Measurements from ENCODE around the gene ARID1B. TPM values are rescaled to one million over a fixed set of nuclear protein-coding genes. Genes with fewer than 3 reads are reported as not detected.

Gene ARID1B
- total and polyA plus RNA-seq, 8 donors = 16.2 to 68.0 (median 42.5) TPM

DNA sequence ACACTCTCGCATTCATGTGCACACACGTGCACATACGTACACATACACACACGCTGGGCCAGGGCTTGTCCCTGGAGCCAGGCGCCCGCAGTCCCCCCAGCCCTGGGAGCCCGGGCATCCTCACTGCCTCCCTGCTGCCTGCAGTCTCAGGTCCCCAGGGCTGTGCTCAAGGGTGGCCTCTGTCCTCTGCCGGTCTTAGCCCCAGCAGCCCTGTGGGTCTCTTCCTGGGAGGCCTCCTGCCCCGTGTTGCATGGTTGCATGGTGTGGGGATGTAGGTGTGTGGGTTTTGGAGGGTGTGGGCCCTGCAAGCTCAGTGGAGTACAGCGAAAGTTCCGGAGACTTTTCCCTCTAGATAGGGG lies 444.6 kb downstream of the ARID1B start:
- ATAC-seq (peak in 1 of 4 donors; percentile 3), DNase-seq (peak in 1 of 6 donors; percentile 72), FAIRE-seq (no peak)
- Histone ChIP-seq H3K27ac (no peak overlapping the region), H3K4me3 (no peak overlapping the region), H3K9me3 (no peaks in the 10 kb centered on the region), H3K27me3 (no peaks in the 10 kb centered on the region), H3K4me1 (peaks cover 0 to 18% (median 6%) of the 10 kb centered on the region in 3 donors), H3K36me3 (no peaks in the 10 kb centered on the region)
- 80 to 87% methylated on average over 11 of the region's 11 CpGs for WGBS, 2 donors
- TF ChIP-seq CTCF (IDR thresholded peaks at IDR 0.05) = no peak
- intact Hi-C loops (cut with DNase I) = no loop called here

GRCh38 chr6:157222201-157222981 lies 445.2 kb downstream of the ARID1B start:
- intact Hi-C loops (cut with DNase I) = no loop called here
- no peak for DNase-seq

GRCh38 chr6:157223021-157223430 lies 445.8 kb downstream of the ARID1B start:
- peaks cover 0 to 18% (median 6%) of the 10 kb centered on the region in 3 donors for H3K4me1 ChIP-seq
- H3K36me3 ChIP-seq = no peaks in the 10 kb centered on the region
- H3K27ac ChIP-seq = no peak overlapping the region
- ATAC-seq (no peak), FAIRE-seq (no peak), DNase-seq (no peak)
- no peaks in the 10 kb centered on the region for H3K27me3 ChIP-seq
- TF ChIP-seq CTCF (IDR thresholded peaks at IDR 0.05) = no peak
- H3K9me3 ChIP-seq = no peaks in the 10 kb centered on the region
- H3K4me3 ChIP-seq = no peak overlapping the region
- WGBS, 2 donors = 93 to 95% methylated on average over 11 of the region's 11 CpGs
- intact Hi-C loops (cut with DNase I) = no loop called here

More at GRCh38 chr6:157222201-157222981, 445.2 kb downstream of the ARID1B start:
- Histone ChIP-seq H3K27me3 (no peaks in the 10 kb centered on the region), H3K27ac (no peak overlapping the region), H3K4me1 (peaks cover 0 to 18% (median 6%) of the 10 kb centered on the region in 3 donors), H3K4me3 (no peak overlapping the region), H3K9me3 (no peaks in the 10 kb centered on the region), H3K36me3 (no peaks in the 10 kb centered on the region)
- WGBS, 2 donors = 91 to 93% methylated on average over 17 of the region's 17 CpGs
- ATAC-seq = no peak
- FAIRE-seq = no peak
- no peak for TF ChIP-seq CTCF (IDR thresholded peaks at IDR 0.05)

DNA sequence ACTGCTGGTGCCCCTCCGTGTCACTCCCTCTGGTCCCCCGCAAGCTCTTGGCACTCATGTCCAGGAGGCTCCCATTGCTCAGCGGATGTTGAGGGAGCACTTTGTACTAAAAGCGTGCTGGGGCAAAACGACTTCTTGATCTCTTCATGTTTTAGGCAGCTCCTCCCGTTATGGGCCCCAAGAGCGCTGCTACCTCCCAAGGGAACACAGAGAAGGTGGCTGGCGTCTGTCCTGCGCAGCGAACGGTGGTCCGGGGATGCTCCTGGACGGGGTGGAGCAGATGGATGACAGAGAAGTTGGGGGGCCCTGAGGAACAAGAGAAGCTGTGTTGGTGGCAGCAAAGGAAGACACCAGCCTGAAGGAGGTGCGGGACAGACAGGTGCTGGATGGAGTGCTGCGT lies 446.3 kb downstream of the ARID1B start:
- H3K27ac ChIP-seq = no peak overlapping the region
- no peaks in the 10 kb centered on the region for H3K9me3 ChIP-seq
- 93 to 94% methylated on average over 14 to 15 of the region's 15 CpGs for WGBS, 2 donors
- peaks cover 0 to 18% (median 6%) of the 10 kb centered on the region in 3 donors for H3K4me1 ChIP-seq
- no peaks in the 10 kb centered on the region for H3K36me3 ChIP-seq
- H3K4me3 ChIP-seq = no peak overlapping the region
- FAIRE-seq = no peak
- no peaks in the 10 kb centered on the region for H3K27me3 ChIP-seq
- intact Hi-C loops (cut with DNase I) = no loop called here
- TF ChIP-seq CTCF (IDR thresholded peaks at IDR 0.05) = no peak
- ATAC-seq = no peak
- DNase-seq = no peak

Data from pancreas (tissue), 10 donors.